Activated T-helper 1 cell treated with Interleukin-2 at 50 U/mL for 16 hours (primary cell): ENCODE data around the gene TXNRD3.

Experiments used
- DNase-seq: peaks from one replicate; pipeline ENCODE4 v3.0.0-alpha.2; 2020; ENCODE audit warnings: low read depth

The TXNRD3 gene

GRCh38 chr3:126654571-126655383 is at the start of gene TXNRD3:
Gene TXNRD3, minus strand, starts transcription at chr3:126655124.
- peak; percentile 51 for DNase-seq

DNA sequence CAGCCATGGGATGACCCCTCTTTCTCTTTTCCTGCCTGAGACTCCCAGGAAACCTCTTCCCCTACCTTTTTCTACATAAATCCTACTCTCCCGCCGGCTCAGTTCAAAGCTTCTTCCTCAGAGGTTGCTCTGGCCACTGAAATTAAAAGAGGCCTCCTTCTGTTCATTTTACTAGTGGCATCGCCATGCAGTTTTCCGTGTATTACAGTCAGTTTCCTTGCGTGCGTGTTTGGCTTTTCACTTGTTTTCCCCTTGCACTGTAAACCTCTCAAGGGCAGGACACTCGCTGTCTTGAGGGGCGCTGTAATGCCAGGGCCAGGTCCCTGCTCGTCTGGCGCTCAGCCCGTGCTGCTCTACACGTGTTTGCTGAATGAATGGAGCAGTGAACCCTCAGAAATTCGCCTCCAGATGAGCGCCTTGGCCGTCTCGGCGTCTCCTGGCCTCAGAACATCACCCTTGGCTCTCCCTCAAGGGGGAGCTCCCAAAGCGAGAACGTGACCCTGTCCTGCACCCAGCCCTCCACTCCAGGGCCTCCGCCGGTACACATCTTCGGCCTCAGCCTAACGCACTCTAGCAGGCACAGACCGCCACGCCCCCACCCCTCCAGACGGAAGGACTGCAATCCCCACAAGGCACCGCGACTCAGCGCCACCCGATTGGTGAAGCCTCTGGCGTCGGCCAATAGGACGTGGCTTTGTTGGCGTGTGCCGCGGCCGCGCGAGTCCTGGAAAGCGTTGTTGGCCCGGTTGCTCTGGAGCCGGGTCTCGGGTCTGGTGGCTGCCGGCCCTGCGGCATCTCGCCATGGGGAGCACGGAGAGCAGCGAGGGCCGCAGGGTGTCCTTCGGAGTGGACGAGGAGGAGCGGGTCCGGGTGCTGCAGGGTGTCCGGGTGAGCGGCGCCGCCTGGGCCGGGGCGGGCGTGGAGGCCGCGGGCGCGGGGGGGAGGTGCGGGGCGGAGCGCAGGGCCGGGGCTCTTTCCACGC is 48.9 kb upstream of the TXNRD3 start, which contains the start of gene CHCHD6:
Gene CHCHD6 (plus strand): TSS at position 729 of the 982 bp plus-strand sequence. CDS start 73 bp downstream, at position 802.
- peak; percentile 93 for DNase-seq

GRCh38 chr3:126699011-126699410 is 44.1 kb upstream of the TXNRD3 start:
- DNase-seq: no peak

DNA sequence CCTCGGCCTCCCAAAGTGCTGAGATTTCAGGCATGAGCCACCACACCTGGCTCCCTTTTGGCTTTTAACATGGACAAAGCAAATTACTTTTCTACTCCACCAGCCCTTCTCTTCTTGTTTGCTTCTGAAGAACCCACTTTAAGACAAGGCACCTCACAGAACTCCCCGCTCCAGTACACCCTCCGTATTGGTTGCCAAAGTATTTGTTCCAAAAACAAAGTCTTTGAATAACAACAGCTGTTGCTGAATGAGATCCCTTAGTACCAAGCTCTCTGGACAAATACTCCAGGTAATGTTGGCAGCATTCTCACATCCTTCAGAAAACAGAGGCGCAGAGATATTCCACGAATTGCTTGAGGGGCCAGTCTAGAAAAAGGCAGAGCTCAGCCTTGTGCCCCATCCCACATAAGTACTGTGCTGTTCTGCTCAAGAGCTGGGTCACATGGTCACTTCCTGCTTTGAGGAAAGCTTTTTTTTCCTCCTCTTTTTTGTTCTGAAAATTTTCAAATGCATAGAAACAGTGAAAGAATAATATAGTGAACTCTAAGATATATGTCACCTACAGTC is 41.9 kb upstream of the TXNRD3 start:
- DNase-seq: no peak

GRCh38 chr3:126693921-126694320 is 39.0 kb upstream of the TXNRD3 start:
- no peak for DNase-seq

DNA sequence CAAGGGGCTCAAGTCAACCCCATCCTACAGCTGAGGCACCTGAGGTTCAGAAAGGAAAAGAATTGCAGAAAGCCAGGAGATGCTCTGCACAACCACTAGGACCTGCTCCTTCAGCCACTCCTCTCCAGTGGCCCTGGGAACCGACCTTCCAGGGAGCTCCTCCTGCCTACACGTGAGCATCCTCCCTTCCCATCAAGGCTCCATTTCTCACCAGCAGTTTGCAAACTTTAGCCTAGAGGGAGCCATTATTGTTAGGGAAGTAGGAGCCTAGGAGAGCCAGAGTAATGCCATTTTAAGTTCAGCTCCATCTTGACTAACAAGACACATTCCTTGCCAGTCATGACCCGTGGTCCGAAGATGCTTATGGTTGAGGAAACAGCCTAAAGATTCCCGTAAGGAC is 37.9 kb upstream of the TXNRD3 start:
- no peak for DNase-seq

- no peak for DNase-seq
Observed at GRCh38 chr3:126691765-126692164, 36.8 kb upstream of the TXNRD3 start.

- no peak for DNase-seq
Observed at GRCh38 chr3:126685493-126685892, 30.6 kb upstream of the TXNRD3 start.

- DNase-seq: no peak
Observed at GRCh38 chr3:126685021-126685420, 30.1 kb upstream of the TXNRD3 start.

- DNase-seq: no peak
Observed at GRCh38 chr3:126684218-126684751, 29.4 kb upstream of the TXNRD3 start.

DNA sequence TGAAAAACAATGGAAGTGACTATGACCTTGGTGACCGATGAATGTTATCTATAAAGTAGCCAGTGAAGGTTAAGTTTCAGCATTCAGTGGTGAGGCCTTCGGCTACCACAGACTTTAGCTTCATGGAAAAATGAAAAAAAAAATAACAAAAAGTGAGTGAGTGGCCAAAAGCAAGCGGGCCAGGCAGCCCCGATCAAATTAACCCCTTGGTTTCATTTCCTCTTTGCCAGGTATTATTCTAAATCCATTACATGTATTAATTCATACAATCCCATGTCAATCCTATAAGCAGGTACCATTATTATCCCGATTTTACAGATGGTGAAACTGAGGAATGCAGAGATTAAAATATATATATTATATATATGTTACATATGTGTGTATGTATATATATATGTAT is 28.1 kb upstream of the TXNRD3 start:
- no peak for DNase-seq

- no peak for DNase-seq
Observed at GRCh38 chr3:126682009-126682408, 27.1 kb upstream of the TXNRD3 start.

DNA sequence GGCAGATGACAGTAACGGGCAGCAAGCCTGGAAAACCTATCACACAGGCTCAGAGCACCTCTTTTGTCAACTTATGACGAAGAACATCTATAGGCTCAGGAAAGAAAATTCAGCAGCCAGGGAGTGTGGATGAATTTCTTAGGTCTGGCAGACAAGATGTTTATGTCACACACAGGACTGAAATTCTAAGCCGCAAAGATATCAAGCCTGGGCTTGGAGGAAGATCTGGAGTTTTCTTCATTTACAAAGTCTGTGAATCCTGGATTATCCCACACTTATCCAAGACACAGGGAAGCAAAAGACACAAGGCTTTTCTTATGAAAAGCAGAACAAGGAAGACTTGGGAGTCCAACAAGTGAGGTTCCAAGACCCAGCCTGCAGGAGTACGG is 25.7 kb upstream of the TXNRD3 start:
- no peak for DNase-seq

GRCh38 chr3:126679831-126680666 is 25.1 kb upstream of the TXNRD3 start:
- no peak for DNase-seq

GRCh38 chr3:126679318-126679751 is 24.4 kb upstream of the TXNRD3 start:
- peak; percentile 56 for DNase-seq

DNA sequence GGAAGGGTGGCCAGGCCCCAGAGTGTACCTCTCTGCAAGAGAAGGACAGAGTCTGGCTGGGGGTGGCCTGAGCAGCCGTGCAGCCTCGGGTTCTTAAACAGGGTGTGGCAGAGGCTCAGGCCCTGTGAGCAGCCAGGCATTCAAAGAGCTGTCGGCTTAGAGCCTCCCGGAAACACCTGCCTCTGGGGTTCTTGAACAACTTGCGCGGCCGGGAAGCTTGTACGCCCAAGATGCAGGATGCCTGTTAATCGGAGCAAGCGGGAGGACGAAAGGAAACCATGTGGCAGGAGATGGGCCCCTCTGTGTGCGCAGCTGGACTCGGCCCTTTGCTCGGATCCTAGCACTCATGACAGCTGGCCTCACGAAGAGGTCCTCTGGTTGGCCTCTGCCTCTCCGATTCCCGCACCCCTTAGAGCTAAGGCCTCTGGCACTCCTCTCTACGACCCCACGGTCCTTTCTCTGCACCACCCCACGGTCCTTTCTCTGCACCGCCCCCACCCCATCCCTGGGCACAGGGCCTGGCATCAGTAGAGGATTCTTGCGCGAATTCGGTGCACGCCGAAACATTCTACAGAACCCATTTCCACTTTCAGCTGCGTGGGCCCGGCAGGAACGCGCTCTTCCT is 23.9 kb upstream of the TXNRD3 start:
- no peak for DNase-seq

DNA sequence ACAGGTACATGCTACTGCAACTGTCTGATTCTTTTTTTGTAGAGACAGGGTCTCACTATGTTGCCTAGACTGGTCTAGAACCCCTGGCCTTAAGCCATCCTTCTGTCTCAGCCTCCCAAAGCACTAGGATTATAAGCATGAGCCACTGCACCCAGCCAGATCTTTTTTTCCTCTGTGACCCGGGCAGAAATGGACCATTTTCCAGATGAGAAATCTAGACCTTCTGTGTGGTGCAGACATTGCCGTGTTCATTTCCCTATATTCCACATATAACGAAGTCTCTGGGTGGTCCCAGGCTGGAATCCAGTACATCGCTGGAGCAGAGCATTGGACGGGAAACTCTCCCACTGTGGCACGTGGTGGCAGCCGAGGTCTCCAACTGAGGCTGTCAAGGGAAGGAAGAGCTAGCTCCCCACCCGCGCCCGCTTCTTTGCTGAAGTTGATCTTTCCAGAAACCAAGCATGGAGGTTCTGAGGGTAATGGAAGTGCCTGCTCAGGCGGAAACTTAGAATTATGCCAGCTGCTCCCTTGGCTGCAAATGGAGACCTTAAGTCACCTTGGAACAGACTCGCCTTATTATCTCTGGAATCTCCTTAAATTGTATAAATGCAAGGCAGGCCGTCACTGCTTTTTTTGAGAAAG is 23.1 kb upstream of the TXNRD3 start:
- DNase-seq: no peak

DNA sequence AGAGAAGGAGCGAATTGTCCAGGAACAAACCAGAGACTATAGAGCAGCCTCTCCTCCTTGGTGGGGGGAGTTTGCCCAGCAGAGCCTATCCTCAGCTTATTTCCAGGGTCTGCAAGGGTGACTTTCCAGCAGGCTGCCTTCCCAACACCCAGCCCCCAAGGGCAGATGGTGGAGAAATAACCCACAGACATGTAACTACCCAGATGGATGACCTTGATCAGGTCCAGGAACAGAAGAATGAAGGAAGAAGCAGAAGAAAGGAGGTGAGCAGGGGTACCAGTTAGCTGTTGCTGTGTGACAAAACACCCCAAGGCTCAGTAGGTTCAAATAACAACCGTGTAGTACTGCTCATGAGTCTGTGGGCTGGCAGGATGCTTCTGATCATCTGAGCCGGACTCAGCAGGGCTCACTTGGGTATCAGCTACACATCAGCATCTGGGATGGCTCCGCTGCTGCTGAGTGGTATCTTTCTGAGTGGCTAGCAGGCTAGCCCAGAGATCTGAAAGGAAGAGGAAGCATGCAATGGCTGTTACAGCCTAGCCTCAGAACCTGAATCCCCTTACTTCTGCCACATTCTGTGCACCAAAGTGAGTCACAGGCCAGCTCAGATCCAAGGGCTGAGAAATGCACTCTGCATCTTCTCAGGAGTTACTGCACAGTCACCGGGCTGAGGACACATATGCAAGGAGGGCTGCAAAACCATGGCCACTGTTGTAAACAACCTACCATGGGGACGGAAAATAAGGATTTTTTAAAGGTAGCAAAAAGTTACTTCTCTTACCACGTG is 22.2 kb upstream of the TXNRD3 start:
- DNase-seq: no peak

- no peak for DNase-seq
Observed at GRCh38 chr3:126672741-126673140, 17.8 kb upstream of the TXNRD3 start.
